Thoracic aorta (tissue), 2 donors: ENCODE results near the gene MED23. TPM values are rescaled to one million over a fixed set of nuclear protein-coding genes. Genes with fewer than 3 reads are reported as not detected.

Experiments
- ATAC-seq: fragments of 150-250 bp; one replicate; pipeline ENCODE4 v1.8.0; 2017; ENCODE audit warnings: low read depth; ENCODE audit not compliant: insufficient number of reproducible peaks, low FRiP score
- DNase-seq: peaks from one replicate; pipeline ENCODE4 v3.0.0-alpha.2; 2020; ENCODE audit warnings: low spot score
- H3K27ac ChIP-seq, 2 donors: fragments of 200-600 bp; sonication (generic); 1 replicate in 1 of 2; 2 replicates in 1 of 2; pipeline ENCODE4 v1.5.1; 2016; ENCODE audit warnings: mild to moderate bottlenecking in 2 of 2, moderate library complexity in 2 of 2
- H3K27me3 ChIP-seq: fragments of 200-600 bp; sonication (generic); replicated peaks from 2 replicates; pipeline ENCODE4 v1.6.0; 2016; ENCODE audit warnings: mild to moderate bottlenecking; ENCODE audit not compliant: insufficient read depth
- H3K36me3 ChIP-seq: fragments of 200-600 bp; sonication (generic); one replicate; pipeline ENCODE4 v1.5.1; 2016
- H3K4me1 ChIP-seq, 2 donors: fragments of 200-600 bp; sonication (generic); 1 replicate in 1 of 2; 2 replicates in 1 of 2; pipeline versions ENCODE4 v1.5.1 to v1.6.0; 2016; ENCODE audit warnings: low read depth in 2 of 2, mild to moderate bottlenecking in 1 of 2; ENCODE audit not compliant: control insufficient read depth in 1 of 2
- H3K4me3 ChIP-seq: fragments of 200-600 bp; sonication (generic); 2 replicates; pipeline ENCODE4 v1.5.1; 2016; ENCODE audit warnings: mild to moderate bottlenecking
- H3K9me3 ChIP-seq: fragments of 200-600 bp; sonication (generic); 2 replicates; pipeline ENCODE4 v1.5.1; 2016
- CTCF ChIP-seq: fragments of 200-600 bp; sonication (generic); IDR thresholded peaks from one replicate; pipeline ENCODE4 v1.5.1; 2019; ENCODE audit warnings: antibody characterized with exemption
- total RNA-seq, 2 donors: library from RNA; depleted of rRNA; stranded (reverse); fragments of >200 nt; gene quantifications; one replicate each; pipeline versions ENCODE4 v1.1.0 to v1.2.3, GENCODE V29; 2016

MED23 gene
- total RNA-seq, 2 donors from 2014 or later = 24.0 to 62.4 TPM

- H3K36me3 ChIP-seq = peaks cover 48% of the 10 kb centered on the region
- no peak for TF ChIP-seq CTCF
- H3K4me3 ChIP-seq = no peak overlapping the region
- no peak for DNase-seq
- no peaks in the 10 kb centered on the region for H3K4me1 ChIP-seq
- no peaks in the 10 kb centered on the region for H3K9me3 ChIP-seq
- no peak for ATAC-seq
- H3K27me3 ChIP-seq = no peaks in the 10 kb centered on the region
- no peak overlapping the region for H3K27ac ChIP-seq
These were observed 41.5 kb downstream of the MED23 start for GRCh38 chr6:131586543-131586942.

- H3K36me3 ChIP-seq = peaks cover 24% of the 10 kb centered on the region
- TF ChIP-seq CTCF = no peak
- no peak overlapping the region for H3K4me3 ChIP-seq
- no peaks in the 10 kb centered on the region for H3K4me1 ChIP-seq
- no peaks in the 10 kb centered on the region for H3K27me3 ChIP-seq
- DNase-seq = no peak
- ATAC-seq = no peak
- no peaks in the 10 kb centered on the region for H3K9me3 ChIP-seq
- no peak overlapping the region for H3K27ac ChIP-seq
These were observed 46.5 kb downstream of the MED23 start for GRCh38 chr6:131581523-131581922.

GRCh38 chr6:131575834-131576478 is 52.1 kb downstream of the MED23 start:
- TF ChIP-seq CTCF = no peak
- Histone ChIP-seq H3K36me3 (peaks cover 6% of the 10 kb centered on the region), H3K27me3 (no peaks in the 10 kb centered on the region), H3K9me3 (no peaks in the 10 kb centered on the region), H3K4me1 (no peaks in the 10 kb centered on the region), H3K4me3 (no peak overlapping the region), H3K27ac (no peak overlapping the region)
- no peak for DNase-seq
- ATAC-seq = no peak

- H3K9me3 ChIP-seq = no peaks in the 10 kb centered on the region
- ATAC-seq (no peak), DNase-seq (no peak)
- no peaks in the 10 kb centered on the region for H3K4me1 ChIP-seq
- no peaks in the 10 kb centered on the region for H3K27me3 ChIP-seq
- H3K36me3 ChIP-seq = peaks cover 3% of the 10 kb centered on the region
- H3K4me3 ChIP-seq = no peak overlapping the region
- H3K27ac ChIP-seq = no peak overlapping the region
- TF ChIP-seq CTCF = no peak
These were observed 53.4 kb downstream of the MED23 start for GRCh38 chr6:131574686-131575085.

GRCh38 chr6:131574133-131574532 is 53.9 kb downstream of the MED23 start:
- ATAC-seq (no peak), DNase-seq (no peak)
- no peak for TF ChIP-seq CTCF
- Histone ChIP-seq H3K27ac (no peak overlapping the region), H3K36me3 (no peaks in the 10 kb centered on the region), H3K9me3 (no peaks in the 10 kb centered on the region), H3K4me1 (no peaks in the 10 kb centered on the region), H3K27me3 (no peaks in the 10 kb centered on the region), H3K4me3 (no peak overlapping the region)
